HG03521 (cell line): ENCODE measurements around the gene OBSCN.
"Not testable (repeated sequence)": the region's sequence is repeated elsewhere in the genome, so short reads cannot be mapped to it uniquely, and the experiment has no call there.

Experiments
- ATAC-seq: cut with Tn5 transposase; IDR thresholded peaks from one replicate; pipeline ENCODE4 v1.9.1; 2021; ENCODE audit warnings: mild to moderate bottlenecking, moderate library complexity; ENCODE audit not compliant: unreplicated experiment

The OBSCN gene

DNA sequence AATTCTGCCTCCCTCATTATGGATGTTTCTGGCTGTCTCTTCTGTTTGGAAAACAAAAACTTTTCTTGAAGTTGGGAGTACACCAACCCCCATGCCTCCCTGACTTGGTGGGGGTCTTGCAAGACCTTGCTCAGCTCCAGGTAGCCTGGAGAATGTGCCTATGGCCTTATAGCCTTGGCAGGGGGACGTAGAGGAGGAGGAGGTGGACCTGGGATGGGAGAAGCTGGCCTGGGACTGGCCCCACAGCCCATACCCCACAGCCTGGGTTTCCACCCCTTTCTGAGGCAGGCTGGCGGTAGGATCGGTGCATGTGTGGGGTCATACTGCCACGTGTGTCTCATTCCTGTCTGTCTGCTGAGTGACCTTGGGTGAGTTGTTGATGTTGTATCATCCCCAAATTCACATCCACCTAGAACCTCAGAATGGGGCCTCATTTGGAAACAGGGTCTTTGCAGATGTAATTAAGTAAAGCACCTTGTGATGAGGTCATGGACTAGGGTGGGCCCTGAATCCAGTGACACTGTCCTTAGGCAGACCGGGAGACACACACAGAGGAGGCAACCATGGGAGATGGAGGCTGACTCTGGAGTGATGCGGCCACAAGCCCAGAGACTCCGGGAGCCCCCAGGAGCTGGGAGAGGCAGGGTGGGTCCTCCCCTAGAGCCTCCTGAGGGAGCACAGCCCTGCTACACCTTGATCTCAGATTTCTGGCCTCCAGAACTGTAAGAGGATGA is 18.5 kb downstream of the OBSCN start:
- no peak for ATAC-seq

DNA sequence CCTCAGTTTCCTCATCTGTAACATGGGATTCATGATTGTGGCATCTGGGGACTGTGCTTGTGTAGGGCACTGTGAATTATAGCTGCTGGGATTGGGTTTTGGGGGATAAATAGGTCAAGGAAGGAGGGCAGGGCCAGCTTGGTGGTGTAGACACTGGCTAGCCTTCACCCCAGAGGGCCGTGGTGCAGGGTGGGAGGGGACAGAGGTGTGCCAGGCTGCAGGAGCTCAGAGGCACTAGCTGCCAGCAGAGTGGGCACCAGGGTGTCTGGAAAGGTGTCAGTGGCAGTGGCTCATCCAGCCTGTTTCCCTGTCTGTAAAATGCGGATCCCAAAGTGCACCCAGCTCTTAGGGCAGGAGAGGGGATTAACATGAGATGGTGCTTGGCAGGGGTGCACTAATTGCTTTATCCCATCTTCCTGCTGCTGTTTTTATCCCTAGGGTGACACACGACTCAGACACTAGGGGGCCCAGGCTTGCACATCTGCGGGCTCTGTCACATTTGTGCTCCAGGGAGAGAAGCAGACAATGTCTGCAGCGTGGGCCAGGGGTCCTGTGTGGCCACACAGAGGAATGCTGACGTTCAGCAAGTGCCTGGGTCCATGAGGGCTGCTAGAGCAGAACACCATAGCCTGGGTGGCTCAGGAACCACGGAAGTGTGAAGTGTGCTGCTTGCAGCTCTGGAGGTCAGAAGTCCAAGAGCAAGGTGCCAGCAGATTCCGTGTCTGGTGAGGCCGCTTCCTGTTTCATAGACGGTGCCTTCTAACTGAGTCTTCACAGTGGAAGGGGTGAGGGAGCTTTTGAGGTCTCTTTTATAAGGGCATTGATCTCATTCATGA is 19.3 kb downstream of the OBSCN start:
- no peak for ATAC-seq

DNA sequence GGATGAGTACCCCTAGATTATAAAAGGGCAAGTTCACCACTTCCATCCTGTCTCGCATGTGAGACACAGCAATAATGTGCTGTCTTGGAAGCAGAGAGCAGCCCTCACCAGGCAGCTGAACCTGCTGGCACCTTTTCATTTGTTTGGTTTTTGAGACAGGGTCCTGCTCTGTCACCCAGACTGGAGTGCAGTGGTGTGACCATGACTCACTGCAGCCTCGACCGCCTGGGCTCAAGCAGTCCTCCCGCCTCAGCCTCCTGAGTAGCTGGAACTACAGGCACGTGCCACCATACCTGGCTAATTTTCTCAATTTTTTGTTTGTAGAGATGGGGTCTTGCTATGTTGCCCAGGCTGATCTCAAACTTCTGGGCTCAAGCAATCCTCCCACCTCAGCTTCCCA is 20.3 kb downstream of the OBSCN start:
- ATAC-seq, result not testable (repeated sequence)

DNA sequence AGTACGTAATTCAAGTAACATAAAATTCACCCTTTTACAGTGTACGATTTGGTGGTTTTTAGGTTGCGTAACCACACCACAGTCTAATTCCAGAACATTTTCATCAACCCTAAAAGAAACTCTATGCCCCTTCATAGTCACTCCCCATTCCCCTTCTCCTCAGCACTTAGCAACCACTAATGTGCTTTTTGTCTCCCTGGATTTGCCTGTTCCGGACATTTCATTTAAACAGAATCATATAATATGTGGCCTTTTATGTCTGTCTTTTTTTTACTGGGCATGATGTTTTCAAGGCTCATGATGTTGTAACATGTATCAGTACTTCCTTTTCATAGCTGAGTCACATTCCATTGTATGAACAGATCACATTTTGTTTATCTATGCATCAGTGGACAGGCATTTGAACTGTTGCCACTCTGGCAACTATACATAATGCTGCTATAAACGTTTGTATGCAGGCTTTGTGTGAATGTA is 20.8 kb downstream of the OBSCN start:
- ATAC-seq, result no peak

DNA sequence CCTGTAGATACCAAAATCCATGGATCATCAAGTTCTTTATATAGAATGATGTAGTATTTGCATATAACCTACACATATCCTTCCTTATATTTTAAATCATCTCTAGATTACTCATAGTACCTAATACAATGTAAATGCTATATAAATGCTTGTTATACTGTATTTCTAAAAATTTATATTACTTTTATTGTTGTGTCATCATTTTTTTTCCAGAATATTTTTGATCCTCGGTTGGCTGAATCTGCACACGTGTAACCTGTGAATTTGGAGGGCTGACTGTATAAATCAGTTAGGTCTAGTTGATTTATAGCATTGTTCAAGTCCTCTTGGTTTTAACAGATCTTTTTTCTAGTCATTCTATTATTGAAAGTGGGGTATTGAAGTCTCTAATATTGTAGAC is 23.3 kb downstream of the OBSCN start:
- ATAC-seq, result no peak

DNA sequence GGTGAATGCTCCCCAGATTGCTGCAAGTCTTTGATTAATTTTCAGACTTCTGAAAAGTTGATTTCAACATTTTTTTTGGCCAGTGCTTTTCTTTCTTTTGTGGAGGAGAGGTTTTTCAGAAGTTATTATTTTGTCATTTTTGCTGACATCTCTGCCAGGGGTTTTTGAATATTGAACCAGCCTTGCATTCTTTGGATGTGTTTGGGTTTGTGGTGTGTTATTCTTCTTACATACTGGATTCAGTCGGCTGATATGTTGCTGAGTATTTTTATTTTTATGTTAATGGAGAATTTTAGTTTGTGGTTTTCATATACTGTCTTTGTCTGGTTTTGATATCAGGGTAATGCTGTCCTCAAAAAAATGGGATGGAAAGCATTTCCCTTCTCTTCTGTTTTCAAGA is 25.3 kb downstream of the OBSCN start:
- no peak for ATAC-seq

DNA sequence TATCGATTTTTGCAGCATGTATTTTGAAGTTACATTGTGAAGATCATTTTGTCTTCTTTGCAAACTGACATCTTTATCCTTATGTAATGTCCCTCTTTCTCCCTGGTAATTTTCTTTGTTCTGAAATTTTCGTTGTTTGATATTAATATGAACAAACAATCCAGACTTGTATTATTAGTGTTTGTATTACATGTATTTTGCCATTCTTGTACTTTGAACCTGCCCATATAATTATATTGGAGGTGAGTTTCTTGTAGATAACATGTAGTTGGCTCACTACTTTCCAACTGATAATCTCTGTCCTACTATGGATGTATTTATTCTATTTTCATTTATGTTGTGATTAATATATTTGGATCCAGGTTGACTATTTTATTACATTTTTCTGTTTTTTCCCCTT is 27.1 kb downstream of the OBSCN start:
- no peak for ATAC-seq

DNA sequence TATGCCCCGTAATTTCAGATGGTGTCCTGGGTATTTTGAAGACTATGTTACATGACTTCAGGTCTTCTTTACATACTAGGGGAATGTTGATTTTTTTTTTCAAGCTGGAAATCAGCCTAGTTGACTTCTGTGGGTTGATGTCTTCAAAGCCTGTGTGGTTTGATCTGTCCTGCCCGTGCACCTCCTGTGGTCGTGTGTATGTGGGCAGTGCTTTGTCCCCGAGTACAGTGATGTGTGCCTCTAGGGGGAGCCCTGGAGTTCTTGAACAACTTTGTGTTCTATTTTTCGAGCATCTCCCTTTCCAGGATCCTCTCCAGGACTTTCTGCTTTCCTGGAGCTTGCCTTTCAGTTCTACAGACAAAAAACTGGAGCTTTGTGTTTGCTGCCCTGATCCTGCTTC is 28.9 kb downstream of the OBSCN start:
- no peak for ATAC-seq

DNA sequence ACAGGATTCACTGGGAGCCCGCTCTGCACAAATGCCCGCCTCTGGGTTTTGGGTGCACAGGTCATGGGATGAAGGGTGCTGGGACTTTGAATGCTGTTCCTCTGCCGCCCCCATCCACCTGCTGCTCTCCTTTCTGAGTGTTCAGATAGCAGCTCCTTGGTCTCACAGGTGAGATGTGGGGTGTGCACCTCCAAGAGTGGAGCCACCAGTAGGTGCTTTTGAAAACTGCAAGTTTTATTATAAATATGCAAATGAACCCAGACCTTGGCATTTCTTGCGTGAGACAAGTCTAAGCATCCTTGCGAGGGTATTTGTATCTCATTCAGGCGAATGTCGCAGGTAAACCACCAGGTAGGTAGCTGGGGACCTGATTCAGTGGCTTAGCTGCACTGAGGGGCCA is 30.2 kb downstream of the OBSCN start:
- no peak for ATAC-seq

DNA sequence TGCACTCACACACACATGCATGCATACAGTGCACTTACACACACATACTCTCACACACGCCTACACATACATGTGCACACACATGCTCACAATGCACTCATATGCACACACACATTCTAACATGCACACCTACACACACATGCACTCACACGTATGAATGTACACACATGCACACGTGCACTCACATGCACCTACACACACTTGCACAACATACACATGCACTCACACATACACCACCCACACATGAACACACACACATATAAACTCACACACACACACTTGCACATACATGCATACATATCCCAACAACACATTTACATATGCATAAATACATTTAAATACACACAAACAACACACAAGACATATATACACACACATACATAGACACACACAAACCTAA is 30.6 kb downstream of the OBSCN start:
- no peak for ATAC-seq

DNA sequence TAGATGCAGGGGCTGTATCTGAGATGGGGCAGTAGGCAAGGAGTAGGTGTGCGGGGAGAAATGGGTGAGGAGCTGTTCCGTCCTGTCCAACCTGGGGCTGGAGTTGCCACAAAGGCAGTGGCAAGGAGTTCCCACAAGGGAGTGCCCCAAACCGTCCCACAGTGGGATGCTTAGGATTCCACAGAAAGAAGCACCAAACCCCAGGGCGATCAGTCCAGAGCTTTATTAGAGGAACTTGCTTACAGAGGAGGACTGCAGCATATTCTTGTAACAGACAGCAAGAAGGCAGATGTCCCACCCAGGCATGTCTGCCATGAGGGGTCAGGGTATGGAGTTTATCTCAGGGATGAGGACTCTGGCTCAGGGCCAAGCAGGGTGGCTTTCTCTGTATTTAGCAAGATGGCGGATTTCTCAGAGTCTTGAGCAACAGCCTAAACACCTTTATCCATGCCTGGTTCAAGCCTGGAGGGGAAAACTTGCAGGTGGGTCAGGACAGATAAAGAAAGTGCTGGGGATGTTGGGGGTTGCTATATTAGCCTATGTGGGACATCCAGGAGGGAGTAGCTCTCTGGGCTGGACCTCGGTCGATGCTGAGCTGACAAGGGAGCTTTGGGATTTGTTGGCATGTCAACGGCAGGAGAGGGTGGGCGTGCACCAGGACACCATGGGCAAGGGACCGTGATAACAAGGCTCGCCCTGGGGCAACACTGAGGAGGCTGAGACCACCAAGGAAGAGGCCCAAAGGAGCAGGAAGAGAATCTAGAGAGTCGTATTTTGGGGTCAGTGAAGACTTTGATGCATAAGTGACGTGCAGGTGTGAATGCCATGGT is 32.8 kb downstream of the OBSCN start:
- ATAC-seq, result no peak

DNA sequence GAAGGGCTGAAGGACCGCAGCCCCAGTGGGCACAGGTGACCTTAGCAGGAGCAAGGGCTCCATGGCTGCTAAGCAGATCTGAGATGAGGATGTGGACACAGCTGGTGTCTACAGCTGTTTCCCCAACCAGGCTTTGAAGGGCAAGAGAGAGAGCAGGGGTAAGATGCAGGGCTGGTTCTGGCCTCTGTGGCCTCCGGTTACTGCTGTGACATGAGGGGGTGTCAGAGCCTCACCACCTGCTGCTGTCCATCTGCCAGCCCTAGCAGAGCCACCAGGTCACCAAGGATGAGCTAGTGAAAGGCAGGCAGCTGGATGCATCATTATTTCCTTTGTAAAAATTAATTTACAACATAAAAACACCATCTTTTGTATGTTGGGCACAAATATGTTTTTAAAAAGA is 33.4 kb downstream of the OBSCN start:
- no peak for ATAC-seq

DNA sequence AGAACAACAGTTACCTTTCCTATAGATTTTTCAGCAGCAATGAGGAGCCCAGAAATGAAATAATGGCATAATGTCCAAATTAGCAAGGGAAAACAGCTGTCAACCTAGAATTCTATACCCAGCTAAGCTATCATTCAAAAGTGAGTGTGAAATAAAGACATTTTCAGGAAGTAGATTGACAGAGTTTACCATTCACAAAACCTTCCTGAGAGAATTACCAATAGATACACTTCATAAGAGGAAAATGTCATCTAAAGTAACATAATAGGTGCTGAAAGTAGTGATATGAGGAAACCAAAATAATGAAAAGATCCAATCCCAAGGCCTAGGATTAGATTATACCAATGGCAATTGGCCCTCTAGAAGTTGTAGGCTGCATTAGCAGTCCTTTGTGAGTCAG is 34.6 kb downstream of the OBSCN start:
- ATAC-seq, result no peak

DNA sequence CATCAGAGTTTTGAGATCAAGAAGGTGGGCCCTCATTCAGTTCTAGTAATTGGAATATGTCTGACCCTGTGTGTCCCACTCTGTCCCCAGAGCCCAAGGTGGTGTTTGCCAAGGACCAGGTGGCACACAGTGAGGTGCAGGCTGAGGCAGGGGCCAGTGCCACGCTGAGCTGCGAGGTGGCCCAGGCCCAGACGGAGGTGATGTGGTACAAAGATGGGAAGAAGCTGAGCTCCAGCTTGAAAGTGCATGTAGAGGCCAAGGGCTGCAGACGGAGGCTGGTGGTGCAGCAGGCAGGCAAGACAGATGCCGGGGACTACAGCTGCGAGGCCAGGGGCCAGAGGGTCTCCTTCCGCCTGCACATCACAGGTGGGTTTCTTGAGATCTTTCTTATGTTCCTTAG is 35.2 kb downstream of the OBSCN start:
- ATAC-seq, result no peak

DNA sequence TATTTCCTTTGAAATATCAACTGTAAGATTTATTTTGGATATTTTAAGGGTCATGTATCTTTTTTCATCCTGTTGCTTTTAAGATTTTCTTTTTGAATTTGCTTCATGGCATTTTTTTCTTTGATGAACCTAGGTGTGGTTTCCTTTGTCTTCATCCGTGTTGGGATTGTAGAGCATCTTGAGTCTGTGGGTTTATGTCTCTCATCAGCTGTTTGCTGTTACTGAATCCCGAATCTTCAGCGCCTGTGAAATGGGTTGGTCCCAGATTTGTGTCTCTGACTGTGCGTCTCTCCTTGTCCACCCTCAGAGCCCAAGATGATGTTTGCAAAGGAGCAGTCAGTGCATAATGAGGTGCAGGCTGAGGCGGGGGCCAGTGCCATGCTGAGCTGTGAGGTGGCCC is 36.1 kb downstream of the OBSCN start:
- not testable (repeated sequence) for ATAC-seq

DNA sequence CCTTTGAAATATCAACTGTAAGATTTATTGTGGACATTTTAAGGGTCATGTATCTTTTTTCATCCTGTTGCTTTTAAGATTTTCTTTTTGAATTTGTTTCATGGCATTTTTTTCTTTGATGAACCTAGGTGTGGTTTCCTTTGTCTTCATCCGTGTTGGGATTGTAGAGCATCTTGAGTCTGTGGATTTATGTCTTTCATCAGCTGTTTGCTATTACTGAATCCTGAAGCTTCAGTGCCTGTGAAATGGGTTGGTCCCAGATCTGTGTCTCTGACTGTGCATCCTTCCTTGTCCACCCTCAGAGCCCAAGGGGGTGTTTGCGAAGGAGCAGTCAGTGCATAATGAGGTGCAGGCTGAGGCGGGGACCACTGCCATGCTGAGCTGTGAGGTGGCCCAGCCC is 37.3 kb downstream of the OBSCN start:
- ATAC-seq, result no peak

DNA sequence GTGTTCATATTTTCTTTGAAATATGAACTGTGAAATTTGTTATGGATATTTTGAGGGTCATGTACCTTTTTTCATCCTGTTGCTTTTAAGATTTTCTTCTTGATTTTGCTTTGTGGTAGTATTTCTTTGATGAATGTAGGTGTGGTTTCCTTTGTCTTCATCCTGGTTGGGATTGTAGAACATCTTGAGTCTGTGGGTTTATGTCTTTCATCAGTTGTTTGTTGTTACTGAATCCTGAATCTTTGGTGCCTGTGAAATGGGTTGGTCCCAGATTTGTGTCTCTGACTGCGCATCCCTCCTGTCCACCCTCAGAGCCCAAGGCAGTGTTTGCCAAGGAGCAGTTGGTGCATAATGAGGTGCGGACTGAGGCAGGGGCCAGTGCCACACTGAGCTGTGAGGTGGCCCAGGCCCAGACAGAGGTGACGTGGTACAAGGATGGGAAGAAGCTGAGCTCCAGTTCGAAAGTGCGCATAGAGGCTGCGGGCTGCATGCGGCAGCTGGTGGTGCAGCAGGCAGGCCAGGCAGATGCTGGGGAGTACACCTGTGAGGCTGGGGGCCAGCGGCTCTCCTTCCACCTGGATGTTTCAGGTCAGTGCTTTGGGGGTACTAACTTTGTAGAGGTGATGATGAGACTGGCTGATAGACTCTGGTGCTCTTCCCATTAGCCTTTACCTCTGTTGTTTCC is 38.5 kb downstream of the OBSCN start:
- no peak for ATAC-seq

DNA sequence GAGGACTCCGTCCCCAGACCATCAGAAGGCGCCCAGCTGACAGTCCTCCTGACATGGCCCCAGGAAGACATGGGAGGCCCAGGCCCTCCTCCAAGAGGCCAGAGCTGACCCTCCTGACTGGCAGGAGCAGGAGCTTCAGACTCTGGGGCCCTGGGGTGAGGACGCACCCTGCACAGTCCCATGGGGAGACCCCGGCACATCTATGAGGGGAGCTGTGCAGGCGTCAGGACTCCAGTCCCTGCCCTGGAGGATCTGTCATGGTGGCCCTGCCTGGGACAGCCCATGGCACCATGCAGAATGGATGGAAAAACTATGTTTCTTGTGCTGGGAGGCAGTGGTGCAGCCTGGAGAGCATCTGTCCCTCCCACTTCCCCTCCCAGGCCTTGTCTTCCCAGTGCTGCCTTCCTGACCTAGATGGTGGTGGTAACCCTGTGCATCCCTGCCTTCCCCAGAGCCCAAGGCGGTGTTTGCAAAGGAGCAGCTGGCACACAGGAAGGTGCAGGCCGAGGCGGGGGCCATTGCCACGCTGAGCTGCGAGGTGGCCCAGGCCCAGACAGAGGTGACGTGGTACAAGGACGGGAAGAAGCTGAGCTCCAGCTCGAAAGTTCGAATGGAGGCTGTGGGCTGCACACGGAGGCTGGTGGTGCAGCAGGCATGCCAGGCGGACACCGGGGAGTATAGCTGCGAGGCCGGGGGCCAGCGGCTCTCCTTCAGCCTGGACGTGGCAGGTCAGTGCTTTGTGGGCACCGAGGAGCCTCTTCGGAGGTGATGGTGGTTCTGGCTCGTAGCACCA is 41.9 kb downstream of the OBSCN start:
- no peak for ATAC-seq

DNA sequence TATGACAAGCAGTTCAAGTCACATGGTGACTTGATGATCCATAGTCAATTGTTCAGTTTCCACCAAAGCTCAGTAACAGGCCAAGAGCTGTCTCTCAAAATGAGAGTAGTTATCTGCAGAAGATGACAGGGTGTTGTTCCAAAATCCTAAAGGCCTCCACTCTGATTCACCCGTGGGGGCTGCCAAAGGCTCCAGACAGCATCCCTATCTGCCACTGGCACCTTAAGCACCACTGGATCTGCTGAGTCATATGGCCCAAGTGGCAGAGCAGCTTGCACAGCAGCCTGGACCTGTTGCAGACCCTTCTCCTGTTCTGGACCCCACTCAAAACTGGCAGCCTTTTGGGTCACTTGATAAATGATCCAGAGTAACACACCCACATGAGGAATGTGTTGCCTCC is 44.6 kb downstream of the OBSCN start:
- not testable (repeated sequence) for ATAC-seq
